H1 (cell line): ENCODE data around the gene DDX21. TPM values are rescaled to one million over a fixed set of nuclear protein-coding genes. Genes with fewer than 3 reads are reported as not detected.

Experiments used
- CTCF ChIA-PET: fragments of 300-600 bp; sonication (Branson Sonifier 250); formaldehyde crosslinking; loops from one replicate; lab custom pipeline; 2021; ENCODE audit not compliant: partially characterized antibody; lab: Charles Lee
- POLR2A ChIA-PET: fragments of 300-600 bp; sonication (Branson Sonifier 250); formaldehyde crosslinking; loops from one replicate; lab custom pipeline; 2021; ENCODE audit warnings: inconsistent platforms; ENCODE audit not compliant: partially characterized antibody; lab: Charles Lee
- DNase-seq, 2 experiments: peaks; one replicate each; pipeline versions ENCODE4 v3.0.0 to v3.0.0-alpha.2; 2010 to 2022; ENCODE audit warnings: low spot score in 2 of 2, low read depth in 1 of 2, mixed read lengths in 1 of 2
- FAIRE-seq: peaks from 2 replicates; lab custom pipeline; 2011; peaks lifted over from hg19 to GRCh38; lab: Jason Lieb, UNC
- H2AFZ ChIP-seq: 2 replicates; pipeline ENCODE4 v1.8.1; 2012; ENCODE audit warnings: low read length, inconsistent platforms
- H2AK5ac ChIP-seq: 2 replicates; pipeline ENCODE4 v1.6.1; 2013; ENCODE audit warnings: low read depth, low read length
- H2BK120ac ChIP-seq: replicated peaks from 2 replicates; pipeline ENCODE3; 2013; ENCODE audit warnings: low read depth, low read length, inconsistent platforms
- H2BK12ac ChIP-seq: 2 replicates; pipeline ENCODE4 v1.6.1; 2013; ENCODE audit warnings: low read depth, low read length
- H2BK15ac ChIP-seq: 2 replicates; pipeline ENCODE4 v1.6.1; 2013; ENCODE audit warnings: low read length
- H2BK20ac ChIP-seq: 2 replicates; pipeline ENCODE4 v1.6.1; 2013; ENCODE audit warnings: low read length
- H2BK5ac ChIP-seq: 2 replicates; pipeline ENCODE4 v1.6.1; 2013; ENCODE audit warnings: low read depth, low read length
- H3K14ac ChIP-seq: 2 replicates; pipeline ENCODE4 v1.6.1; 2013; ENCODE audit warnings: inconsistent platforms; ENCODE audit not compliant: insufficient read length
- H3K18ac ChIP-seq: 2 replicates; pipeline ENCODE4 v1.6.1; 2013; ENCODE audit warnings: low read length; ENCODE audit errors: extremely low read depth
- H3K23ac ChIP-seq: 2 replicates; pipeline ENCODE4 v1.6.1; 2013; ENCODE audit warnings: inconsistent platforms; ENCODE audit not compliant: insufficient read length
- H3K23me2 ChIP-seq: 2 replicates; pipeline ENCODE4 v1.6.1; 2013; ENCODE audit warnings: low read depth, low read length
- H3K27ac ChIP-seq: 2 replicates; pipeline ENCODE4 v1.6.1; 2011; ENCODE audit warnings: low read depth, low read length, inconsistent platforms
- H3K27me3 ChIP-seq, 4 experiments: replicated peaks in 1 of 4; 1 replicate in 1 of 4; 2 replicates in 3 of 4; pipeline versions ENCODE4 v1.6.1 to v1.8.1; 2011 to 2013; ENCODE audit warnings: low read length in 3 of 4, mild to moderate bottlenecking in 3 of 4, inconsistent platforms in 2 of 4, mixed read lengths in 2 of 4, moderate library complexity in 1 of 4; ENCODE audit not compliant: control insufficient read depth in 3 of 4, insufficient read depth in 3 of 4; ENCODE audit errors: extremely low read depth in 1 of 4
- H3K36me3 ChIP-seq, 4 experiments: 2 replicates each; pipeline versions ENCODE4 v1.6.1 to v1.8.1; 2011 to 2013; ENCODE audit warnings: mild to moderate bottlenecking in 4 of 4, low read length in 3 of 4, moderate library complexity in 2 of 4, control low read depth in 1 of 4, inconsistent platforms in 1 of 4; ENCODE audit not compliant: insufficient read depth in 4 of 4, control insufficient read depth in 2 of 4
- H3K4ac ChIP-seq: replicated peaks from 2 replicates; pipeline ENCODE3; 2013; ENCODE audit warnings: low read length, low read depth, mixed read lengths, inconsistent platforms; ENCODE audit not compliant: insufficient read length
- H3K4me1 ChIP-seq, 4 experiments: replicated peaks in 1 of 4; 1 replicate in 1 of 4; 2 replicates in 3 of 4; pipeline versions ENCODE4 v1.6.1 to v1.8.1; 2011 to 2013; ENCODE audit warnings: low read length in 3 of 4, inconsistent platforms in 2 of 4, mixed read lengths in 1 of 4; ENCODE audit not compliant: insufficient read depth in 4 of 4, control insufficient read depth in 3 of 4
- H3K4me2 ChIP-seq, 2 experiments: 2 replicates each; pipeline versions ENCODE4 v1.6.1 to v1.8.1; 2011 to 2013; ENCODE audit warnings: low read depth in 2 of 2, low read length in 2 of 2, control low read depth in 1 of 2, inconsistent platforms in 1 of 2, mild to moderate bottlenecking in 1 of 2; ENCODE audit not compliant: insufficient read depth in 1 of 2
- H3K4me3 ChIP-seq, 4 experiments: fragments of 200-600, 300-600 bp in 1 of 4; sonication (generic), shearing (Covaris generic), sonication (Bioruptor Twin) in 1 of 4; 2 replicates each; pipeline versions ENCODE4 v1.5.1 to v1.8.1; 2011 to 2016; ENCODE audit warnings: low read length in 4 of 4, low read depth in 3 of 4, control low read depth in 2 of 4, inconsistent platforms in 2 of 4, mild to moderate bottlenecking in 2 of 4, mixed read lengths in 1 of 4, moderate library complexity in 1 of 4; ENCODE audit not compliant: insufficient read depth in 2 of 4; ENCODE audit errors: extremely low read depth in 1 of 4
- H3K56ac ChIP-seq: replicated peaks from 2 replicates; pipeline ENCODE3; 2013; ENCODE audit warnings: low read depth, mild to moderate bottlenecking, mixed read lengths, low read length, inconsistent platforms; ENCODE audit not compliant: insufficient read length
- H3K79me1 ChIP-seq: 2 replicates; pipeline ENCODE4 v1.6.1; 2013; ENCODE audit warnings: low read depth, low read length, control low read depth
- H3K79me2 ChIP-seq, 2 experiments: 2 replicates each; pipeline versions ENCODE4 v1.6.1 to v1.8.1; 2012 to 2013; ENCODE audit warnings: low read length in 2 of 2, mild to moderate bottlenecking in 2 of 2, inconsistent platforms in 1 of 2; ENCODE audit not compliant: insufficient read depth in 2 of 2, control insufficient read depth in 1 of 2
- H3K9ac ChIP-seq, 4 experiments: replicated peaks in 1 of 4; 1 replicate in 1 of 4; 2 replicates in 3 of 4; pipeline versions ENCODE4 v1.6.1 to v1.8.1; 2011 to 2013; ENCODE audit warnings: low read depth in 3 of 4, low read length in 3 of 4, control low read depth in 2 of 4, mild to moderate bottlenecking in 2 of 4, moderate library complexity in 2 of 4, inconsistent platforms in 1 of 4; ENCODE audit errors: extremely low read depth in 1 of 4
- H3K9me3 ChIP-seq, 2 experiments: 2 replicates each; pipeline versions ENCODE4 v1.6.1 to v1.8.1; 2012 to 2013; ENCODE audit warnings: mild to moderate bottlenecking in 2 of 2, moderate library complexity in 2 of 2, control low read depth in 1 of 2, inconsistent platforms in 1 of 2, low read depth in 1 of 2, low read length in 1 of 2, mixed read lengths in 1 of 2; ENCODE audit not compliant: insufficient read depth in 2 of 2
- H4K20me1 ChIP-seq, 2 experiments: replicated peaks in 1 of 2; 2 replicates each; pipeline versions ENCODE3 to v1.8.1; 2011 to 2013; ENCODE audit warnings: inconsistent platforms in 2 of 2, low read length in 2 of 2, mild to moderate bottlenecking in 1 of 2; ENCODE audit not compliant: insufficient read depth in 2 of 2, control insufficient read depth in 1 of 2
- H4K5ac ChIP-seq: 2 replicates; pipeline ENCODE4 v1.6.1; 2013; ENCODE audit warnings: low read length, low read depth, mixed read lengths, inconsistent platforms; ENCODE audit not compliant: insufficient read length
- H4K8ac ChIP-seq: 2 replicates; pipeline ENCODE4 v1.8.0; 2013; ENCODE audit warnings: mild to moderate bottlenecking, moderate library complexity, low read length, inconsistent platforms; ENCODE audit not compliant: insufficient read depth; ENCODE audit errors: extremely low read depth
- H4K91ac ChIP-seq: replicated peaks from 2 replicates; pipeline ENCODE3; 2013; ENCODE audit warnings: low read length, mixed read lengths, inconsistent platforms; ENCODE audit not compliant: insufficient read length
- ATF2 ChIP-seq: IDR thresholded peaks from 2 replicates; pipeline ENCODE4 v1.6.1; 2012; ENCODE audit warnings: low read length, inconsistent platforms
- BRCA1 ChIP-seq: IDR thresholded peaks from 2 replicates; pipeline ENCODE4 v1.6.1; 2012; ENCODE audit warnings: low read depth, low read length, improper control_type of control experiment
- POLR2AphosphoS5 ChIP-seq: IDR thresholded peaks from 2 replicates; pipeline ENCODE4 v1.6.1; 2011; ENCODE audit warnings: low read depth, low read length
- WGBS, 2 experiments: shearing (Covaris generic) in 1 of 2; methylation state at CpG; one replicate each; pipeline versions ENCODE4 v1.1.6 to v1.1.7; 2013 to 2015; ENCODE audit warnings: low lambda C conversion rate in 2 of 2, mixed read lengths in 2 of 2, inconsistent platforms in 1 of 2, low coverage in 1 of 2, missing lambda C conversion rate in 1 of 2; ENCODE audit not compliant: insufficient replicate concordance in 2 of 2, insufficient coverage in 1 of 2, insufficient read length in 1 of 2; ENCODE audit errors: extremely low coverage in 1 of 2, missing lambda C conversion rate in 1 of 2; 5-methylcytosine and 5-hydroxymethylcytosine counted together
- polyA plus RNA-seq, 7 experiments: library from polyadenylated mRNA; depleted of rRNA in 3 of 7; stranded (reverse) in 5 of 7; unstranded in 2 of 7; fragments of >200 nt in 5 of 7; fragments of 200-250 nt in 2 of 7; gene quantifications; 1 replicate in 5 of 7; 2 replicates in 1 of 7; 4 replicates in 1 of 7; pipeline versions ENCODE4 v1.2.1 to v1.2.3, GENCODE V29; 2011 to 2013; ENCODE audit warnings: missing spikeins in 2 of 7, mixed read lengths in 2 of 7
- total RNA-seq: library from RNA; stranded (reverse); fragmentation: NEBNext Ultra II Directional; extraction: Animal tissue kit (Norgen Biotek cat#: 25700); gene quantifications from 2 replicates; pipeline ENCODE4 v1.2.1, GENCODE V29; 2021

The DDX21 gene
- total and polyA plus RNA-seq, 2 of the 8 experiments (the other 6 are each of a cell fraction or from before 2014, with no cell fraction given), result 67.0 to 195 TPM

- no peak overlapping the region for H2BK5ac ChIP-seq
- ChIA-PET POLR2A (interaction anchor here (0.6 to 11.6 kb wide), 14 partner anchors 9 to 300 kb away, joined by 3 to 91 read pairs (median 4); partner anchors contain the start of gene DDX21), CTCF (interaction anchor here (0.6 to 3.2 kb wide), 8 partner anchors 18 to 640 kb away, joined by 3 to 14 read pairs (median 4); no protein-coding TSS in a partner anchor)
- H2AK5ac ChIP-seq, result no peak overlapping the region
- no peak overlapping the region for H3K27ac ChIP-seq
- no peak overlapping the region for H2BK20ac ChIP-seq
- H3K56ac ChIP-seq, result no peak overlapping the region
- H4K8ac ChIP-seq, result no peak overlapping the region
- no peak overlapping the region for H3K23ac ChIP-seq
- H3K36me3 ChIP-seq, result peaks cover 10 to 25% (median 20%) of the 10 kb centered on the region in 4 experiments
- H2AFZ ChIP-seq, result no peak overlapping the region
- H3K9me3 ChIP-seq, result no peaks in the 10 kb centered on the region
- H3K23me2 ChIP-seq, result no peaks in the 10 kb centered on the region; the same call in 1 of the 2 replicates
- H3K4me2 ChIP-seq, result peak overlapping the region in 1 of 2 experiments; percentile 45; a peak in 1 of 4 replicates
- H3K79me2 ChIP-seq, result peaks cover 8 to 36% of the 10 kb centered on the region in 2 experiments
- H2BK12ac ChIP-seq, result no peak overlapping the region
- no peak overlapping the region for H2BK120ac ChIP-seq
- no peaks in the 10 kb centered on the region; a peak in 1 of 7 replicates for H3K4me1 ChIP-seq
- H3K27me3 ChIP-seq, result no peaks in the 10 kb centered on the region
- no peak overlapping the region for H2BK15ac ChIP-seq
- FAIRE-seq (no peak), DNase-seq (no peak)
- no peak overlapping the region for H3K9ac ChIP-seq
- no peak overlapping the region for H3K4me3 ChIP-seq
- no peak overlapping the region for H3K14ac ChIP-seq
- peaks cover 4% of the 10 kb centered on the region for H3K79me1 ChIP-seq
- H3K4ac ChIP-seq, result no peak overlapping the region
- H3K18ac ChIP-seq, result no peak overlapping the region
- no peak overlapping the region for H4K5ac ChIP-seq
- peaks cover 0 to 3% of the 10 kb centered on the region in 2 experiments for H4K20me1 ChIP-seq
- WGBS, 2 experiments, result 84% methylated on average over 3 of the region's 3 CpGs; no CpG with 5 or more reads in 1 of the 2 experiments
- H4K91ac ChIP-seq, result no peak overlapping the region
- TF ChIP-seq ATF2, result no peak
- TF ChIP-seq POLR2AphosphoS5, result no peak
- TF ChIP-seq BRCA1, result no peak
These were observed 31.6 kb downstream of the DDX21 start for GRCh38 chr10:68987611-68988010.
